OCI-M2 (cell line): ENCODE results near the gene CBX1.
"Not testable (repeated sequence)": the region's sequence is repeated elsewhere in the genome, so short reads cannot be mapped to it uniquely, and the experiment has no call there.

ENCODE experiments used
- DNase-seq: peaks from one replicate; lab custom pipeline; 2025; ENCODE audit not compliant: unreplicated experiment; lab: John Stamatoyannopoulos, UW

CBX1 gene

DNA sequence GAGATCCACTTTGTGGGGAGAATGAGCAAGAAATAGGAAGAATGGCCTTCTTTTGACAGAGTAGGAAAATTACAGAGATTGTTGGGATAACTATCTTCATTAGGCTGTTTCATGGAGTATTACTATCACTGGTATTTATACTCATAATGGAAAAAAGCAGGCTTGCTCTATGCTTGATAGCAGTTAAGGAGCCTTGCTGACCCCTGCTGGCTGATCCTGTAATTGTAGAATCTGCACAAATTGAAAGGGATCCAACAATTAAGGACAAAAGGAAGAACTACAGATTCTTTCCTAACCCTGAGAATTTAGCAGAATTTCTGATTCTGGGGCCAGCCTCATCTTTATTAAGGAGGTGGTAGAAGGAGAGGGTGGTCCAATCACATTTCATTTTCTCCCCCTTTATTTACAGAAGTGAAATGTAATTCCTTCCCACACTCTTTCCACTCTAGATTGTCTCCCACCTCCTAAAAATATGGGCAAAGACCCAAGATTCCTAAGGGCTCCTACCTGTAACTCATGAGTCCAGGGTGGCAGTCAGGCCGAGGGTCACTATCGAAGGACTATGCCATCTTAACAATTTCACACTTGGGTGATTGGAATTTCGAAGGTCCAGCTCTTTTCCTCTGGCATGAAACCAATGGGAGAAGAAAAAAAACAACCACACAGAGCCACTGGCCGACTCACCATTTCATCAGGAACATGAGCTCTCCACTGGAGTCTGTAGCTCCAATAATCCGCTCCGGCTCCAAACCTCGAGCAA lies 26.8 kb downstream of the CBX1 start:
- no peak for DNase-seq

DNA sequence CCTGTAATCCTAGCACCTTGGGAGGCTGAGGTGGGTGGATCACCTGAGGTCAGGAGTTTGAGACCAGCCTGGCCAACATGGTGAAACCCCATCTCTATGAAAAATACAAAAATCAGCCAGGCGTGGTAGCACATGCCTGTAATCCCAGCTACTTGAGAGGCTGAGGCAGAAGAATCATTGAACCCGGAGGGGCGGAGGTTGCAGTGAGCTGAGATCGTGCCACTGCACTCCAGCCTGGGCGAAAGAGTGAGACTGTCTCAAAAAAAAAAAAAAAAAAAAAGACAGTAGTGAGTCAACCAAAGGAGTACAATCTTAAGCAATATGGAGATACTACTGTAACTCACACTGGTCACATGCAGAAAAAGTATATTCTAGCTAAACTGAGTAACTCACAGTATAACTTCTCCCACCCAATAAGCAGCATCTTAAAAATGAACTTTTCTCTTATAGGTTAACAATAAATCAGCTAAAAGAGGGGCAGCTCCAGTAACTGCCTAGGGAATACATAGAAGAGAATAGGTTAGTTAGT lies 27.6 kb downstream of the CBX1 start:
- DNase-seq: not testable (repeated sequence)

DNA sequence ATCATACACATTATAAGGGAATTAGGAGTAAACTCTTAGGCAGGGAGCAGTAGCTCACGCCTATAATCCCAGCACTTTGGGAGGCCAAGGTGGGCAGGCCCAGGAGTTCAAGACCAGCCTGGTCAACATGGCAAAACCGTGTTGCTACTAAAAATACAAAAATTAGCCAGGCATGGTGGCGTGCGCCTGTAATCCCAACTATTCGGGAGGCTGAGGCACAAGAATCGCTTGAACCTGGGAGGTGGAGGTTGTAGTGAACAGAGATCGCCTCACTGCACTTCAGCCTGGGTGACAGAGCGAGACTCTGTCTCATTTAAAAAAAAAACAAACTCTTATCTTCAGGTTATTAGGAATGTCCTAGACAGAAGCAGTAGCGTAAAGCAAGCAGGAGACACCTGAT lies 28.5 kb downstream of the CBX1 start:
- not testable (repeated sequence) for DNase-seq

DNA sequence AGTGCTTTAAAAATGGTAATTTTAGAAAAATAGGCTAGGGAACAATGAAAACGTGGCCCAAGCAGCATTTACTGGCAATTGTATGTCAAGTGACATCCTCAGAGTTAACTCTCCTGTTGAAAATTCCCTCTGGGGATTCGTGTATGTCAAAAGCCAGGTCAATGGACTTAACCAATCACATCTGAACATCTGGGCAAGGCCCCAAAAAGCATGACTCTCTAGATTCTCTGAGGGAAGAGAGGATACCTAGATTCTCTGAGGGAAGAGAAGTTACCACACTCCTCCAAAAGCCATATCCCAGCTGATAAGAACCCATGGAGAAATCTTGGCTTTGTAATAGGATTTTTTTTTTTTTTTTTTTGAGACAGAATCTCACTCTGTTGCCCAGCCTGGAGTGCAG lies 29.6 kb downstream of the CBX1 start:
- no peak for DNase-seq

DNA sequence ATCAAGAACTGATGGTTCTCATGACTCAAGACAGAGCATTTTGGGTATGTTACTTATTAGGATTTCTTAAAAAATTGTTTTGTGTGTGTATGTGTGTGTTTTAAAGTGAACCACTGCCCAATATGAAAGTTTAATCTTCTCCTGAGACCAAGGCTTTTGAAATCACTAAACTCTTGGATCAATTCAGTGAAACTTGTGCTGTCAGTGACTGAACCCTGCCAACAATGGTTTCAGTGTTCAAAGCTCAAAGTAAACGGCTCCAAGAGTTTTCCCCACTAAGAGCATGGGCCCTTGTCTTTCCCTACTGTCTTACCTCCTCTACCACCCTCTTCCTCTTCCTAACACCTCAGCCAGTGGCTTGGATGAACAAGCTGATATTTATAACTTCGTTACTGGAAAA lies 31.1 kb downstream of the CBX1 start:
- DNase-seq: no peak

DNA sequence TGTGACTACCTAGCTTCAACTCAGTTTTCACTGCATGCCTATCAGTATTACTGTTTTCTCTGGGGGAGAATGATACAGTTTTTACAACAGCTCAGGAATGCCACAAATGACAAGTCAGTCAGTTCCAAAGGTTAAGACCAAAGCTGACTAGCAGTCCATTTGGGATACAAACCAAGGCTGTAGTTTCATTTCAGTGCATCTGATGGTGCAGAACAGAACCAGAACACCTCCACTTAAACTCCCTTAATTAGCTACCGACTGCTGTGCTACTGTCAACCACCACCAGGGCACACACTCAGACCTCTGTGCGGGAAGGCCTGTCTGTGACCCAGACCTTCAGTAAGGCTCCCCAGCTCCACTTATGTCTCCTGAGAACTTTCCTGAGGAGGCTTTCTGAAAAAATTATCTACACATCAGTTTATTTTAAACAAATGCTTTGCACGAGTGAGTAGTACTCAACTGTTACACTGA lies 32.8 kb downstream of the CBX1 start:
- no peak for DNase-seq

DNA sequence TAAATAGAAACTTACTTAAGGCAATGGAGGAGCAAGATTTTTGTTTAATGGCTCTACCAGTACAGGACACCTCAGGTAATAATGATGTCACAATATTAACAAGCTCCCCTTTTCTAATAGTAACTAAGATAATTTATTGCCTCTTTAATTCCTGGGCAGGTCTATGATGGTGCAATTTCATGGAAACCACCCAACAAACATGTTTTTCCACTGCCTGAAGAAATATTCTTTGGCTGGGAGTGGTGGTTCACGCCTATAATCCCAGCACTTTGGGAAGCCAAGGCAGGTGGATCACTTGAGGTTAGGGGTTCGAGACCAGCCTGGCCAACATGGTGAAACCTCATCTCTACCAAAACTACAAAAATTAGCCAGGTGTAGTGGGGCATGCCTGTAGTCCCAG lies 33.5 kb downstream of the CBX1 start:
- DNase-seq: not testable (repeated sequence)

DNA sequence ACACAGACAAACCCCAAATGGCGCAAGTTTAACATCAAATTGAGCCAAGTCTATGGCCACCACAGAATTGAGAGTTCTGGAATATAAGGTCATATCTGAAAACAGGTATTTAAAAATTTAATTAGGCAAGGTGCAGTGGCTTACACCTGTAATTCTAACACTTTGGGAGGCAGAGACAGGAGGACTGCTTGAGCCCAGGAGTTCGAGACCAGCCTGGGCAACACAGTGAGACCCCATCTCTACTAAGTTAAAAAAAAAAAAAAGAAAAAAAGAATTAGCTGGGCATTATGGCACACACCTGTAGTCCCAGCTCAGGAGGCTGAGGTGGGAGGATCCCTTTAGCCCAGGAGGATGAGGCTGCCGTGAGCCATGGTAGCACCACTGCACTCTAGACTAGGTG lies 34.0 kb downstream of the CBX1 start:
- no peak for DNase-seq

DNA sequence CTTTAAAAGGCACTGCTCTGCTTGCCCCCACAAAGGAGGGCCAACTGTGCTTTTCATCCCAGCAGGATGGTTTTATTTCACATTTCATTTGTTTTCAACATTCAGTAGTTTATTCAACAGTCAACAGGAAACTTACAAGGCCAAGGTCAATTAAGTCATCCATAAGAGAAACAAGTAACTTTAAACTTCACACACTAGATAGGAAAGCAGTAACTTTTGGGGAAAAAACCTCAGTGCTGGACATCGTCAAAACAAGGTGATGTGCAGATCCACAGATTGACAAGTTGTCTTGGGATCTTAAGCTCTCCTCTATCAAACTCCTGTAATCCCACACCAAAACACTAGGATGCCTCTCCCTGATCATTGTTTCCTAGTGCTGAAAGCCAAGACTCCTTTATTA lies 34.6 kb downstream of the CBX1 start:
- DNase-seq: no peak

DNA sequence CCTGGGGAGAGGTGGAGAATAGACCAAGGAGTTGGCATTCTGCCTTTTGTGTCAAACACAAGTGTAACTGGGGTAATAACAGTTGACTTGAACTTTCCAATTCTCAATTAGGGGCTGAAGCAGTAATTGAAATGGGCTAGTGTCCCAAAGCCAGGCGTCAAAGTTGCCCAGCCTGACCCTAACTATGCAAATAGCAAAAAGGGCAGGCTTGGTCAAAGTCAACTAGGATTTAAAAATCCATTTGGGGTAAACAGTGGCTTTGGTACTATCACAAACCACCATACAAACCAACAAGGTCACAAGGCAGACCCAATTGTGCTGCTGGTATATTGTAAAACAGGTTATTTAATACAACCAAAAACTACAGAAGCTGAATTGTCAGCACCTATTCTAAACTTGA lies 35.1 kb downstream of the CBX1 start:
- no peak for DNase-seq

DNA sequence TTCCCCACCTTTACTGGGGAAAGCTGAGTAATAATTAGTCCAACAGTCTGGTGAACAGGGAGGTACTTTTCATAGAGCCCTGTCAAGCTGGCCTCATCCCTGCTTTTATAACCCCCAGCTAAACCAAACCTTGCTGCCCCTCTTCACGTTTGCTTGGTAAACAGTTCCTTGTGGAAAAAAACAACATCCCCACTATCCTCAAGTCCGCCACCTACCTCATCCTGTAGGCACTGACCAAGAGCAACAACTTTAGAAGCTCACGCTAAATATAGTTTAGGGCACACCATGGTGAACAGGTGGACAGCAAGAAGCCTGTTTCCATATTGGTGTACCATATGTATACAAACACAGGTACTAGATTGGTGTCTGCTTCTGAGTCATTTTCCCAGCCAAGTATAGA lies 36.6 kb downstream of the CBX1 start:
- no peak for DNase-seq

DNA sequence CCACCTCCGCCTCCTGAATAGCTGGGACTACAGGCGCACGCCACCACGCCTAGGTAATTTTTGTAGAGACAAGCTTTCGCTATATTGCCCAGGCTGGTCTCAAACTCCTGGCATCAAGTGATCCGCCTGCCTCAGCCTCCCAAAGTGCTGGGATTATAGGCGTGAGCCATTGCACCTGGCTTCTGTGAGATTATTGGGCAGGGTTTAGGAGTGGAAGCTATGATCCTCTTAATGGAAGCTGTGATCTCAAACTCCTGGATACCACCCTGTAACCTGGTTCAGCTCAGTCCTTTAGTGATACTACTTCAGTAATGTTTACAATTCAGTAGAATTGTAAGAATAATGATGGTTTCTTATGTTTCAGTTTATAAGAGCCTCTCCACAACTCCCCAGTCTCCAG lies 39.0 kb downstream of the CBX1 start:
- no peak for DNase-seq

DNA sequence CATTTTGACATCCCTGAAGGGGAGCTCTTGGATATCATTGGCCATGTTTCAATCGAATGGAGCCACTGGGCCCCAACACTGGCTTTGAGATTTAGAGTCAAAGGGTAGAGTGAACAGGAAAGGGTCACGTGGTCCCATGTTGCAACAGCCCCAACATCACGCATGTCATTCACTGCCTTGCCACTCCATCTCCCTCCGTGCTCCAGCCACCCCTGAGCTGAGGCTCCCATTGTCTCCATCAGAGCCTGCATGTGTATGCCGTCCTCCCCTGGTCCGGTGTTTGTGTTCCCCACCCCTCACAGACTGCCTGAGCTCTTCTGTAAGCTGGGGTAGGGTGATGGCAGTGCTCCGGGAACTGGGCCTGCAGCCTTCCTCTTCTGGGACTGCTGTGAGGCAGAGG lies 41.0 kb downstream of the CBX1 start:
- DNase-seq: no peak

DNA sequence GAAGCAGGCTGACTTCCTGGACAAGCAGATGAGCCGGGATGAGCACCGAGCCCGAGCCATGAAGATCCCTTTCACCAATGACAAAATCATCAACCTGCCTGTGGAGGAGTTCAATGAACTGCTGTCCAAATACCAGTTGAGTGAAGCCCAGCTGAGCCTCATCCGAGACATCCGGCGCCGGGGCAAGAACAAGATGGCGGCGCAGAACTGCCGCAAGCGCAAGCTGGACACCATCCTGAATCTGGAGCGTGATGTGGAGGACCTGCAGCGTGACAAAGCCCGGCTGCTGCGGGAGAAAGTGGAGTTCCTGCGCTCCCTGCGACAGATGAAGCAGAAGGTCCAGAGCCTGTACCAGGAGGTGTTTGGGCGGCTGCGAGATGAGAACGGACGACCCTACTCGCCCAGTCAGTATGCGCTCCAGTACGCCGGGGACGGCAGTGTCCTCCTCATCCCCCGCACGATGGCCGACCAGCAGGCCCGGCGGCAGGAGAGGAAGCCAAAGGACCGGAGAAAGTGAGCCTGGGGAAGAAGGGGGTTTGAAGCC lies 42.1 kb downstream of the CBX1 start:
- no peak for DNase-seq

DNA sequence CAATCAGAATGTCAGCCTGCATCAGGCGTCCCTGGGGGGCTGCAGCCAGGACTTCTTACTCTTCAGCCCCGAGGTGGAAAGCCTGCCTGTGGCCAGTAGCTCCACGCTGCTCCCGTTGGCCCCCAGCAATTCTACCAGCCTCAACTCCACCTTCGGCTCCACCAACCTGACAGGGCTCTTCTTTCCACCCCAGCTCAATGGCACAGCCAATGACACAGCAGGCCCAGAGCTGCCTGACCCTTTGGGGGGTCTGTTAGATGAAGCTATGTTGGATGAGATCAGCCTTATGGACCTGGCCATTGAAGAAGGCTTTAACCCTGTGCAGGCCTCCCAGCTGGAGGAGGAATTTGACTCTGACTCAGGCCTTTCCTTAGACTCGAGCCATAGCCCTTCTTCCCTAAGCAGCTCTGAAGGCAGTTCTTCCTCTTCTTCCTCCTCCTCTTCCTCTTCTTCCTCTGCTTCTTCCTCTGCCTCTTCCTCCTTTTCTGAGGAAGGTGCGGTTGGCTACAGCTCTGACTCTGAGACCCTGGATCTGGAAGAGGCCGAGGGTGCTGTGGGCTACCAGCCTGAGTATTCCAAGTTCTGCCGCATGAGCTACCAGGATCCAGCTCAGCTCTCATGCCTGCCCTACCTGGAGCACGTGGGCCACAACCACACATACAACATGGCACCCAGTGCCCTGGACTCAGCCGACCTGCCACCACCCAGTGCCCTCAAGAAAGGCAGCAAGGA lies 42.7 kb downstream of the CBX1 start:
- no peak for DNase-seq

DNA sequence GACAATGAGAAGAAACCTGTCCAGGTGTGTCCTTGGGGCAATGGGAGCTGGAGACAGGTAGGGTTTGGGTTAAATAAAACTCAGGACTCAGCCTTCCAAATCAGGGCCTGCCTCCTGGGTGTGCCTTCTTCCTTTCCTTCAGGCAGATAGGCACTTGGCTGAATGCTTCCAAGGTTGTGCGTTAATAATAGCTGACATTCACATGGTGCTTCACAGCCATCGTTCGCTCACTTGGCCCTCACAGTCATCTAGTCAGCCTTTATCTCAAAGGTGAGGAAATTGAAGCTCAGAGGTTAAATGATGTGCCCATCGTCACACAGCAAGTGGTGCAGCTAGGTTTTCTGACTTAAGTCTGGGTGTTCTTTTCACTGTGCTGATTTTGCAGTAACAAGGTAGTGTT lies 43.7 kb downstream of the CBX1 start:
- no peak for DNase-seq

DNA sequence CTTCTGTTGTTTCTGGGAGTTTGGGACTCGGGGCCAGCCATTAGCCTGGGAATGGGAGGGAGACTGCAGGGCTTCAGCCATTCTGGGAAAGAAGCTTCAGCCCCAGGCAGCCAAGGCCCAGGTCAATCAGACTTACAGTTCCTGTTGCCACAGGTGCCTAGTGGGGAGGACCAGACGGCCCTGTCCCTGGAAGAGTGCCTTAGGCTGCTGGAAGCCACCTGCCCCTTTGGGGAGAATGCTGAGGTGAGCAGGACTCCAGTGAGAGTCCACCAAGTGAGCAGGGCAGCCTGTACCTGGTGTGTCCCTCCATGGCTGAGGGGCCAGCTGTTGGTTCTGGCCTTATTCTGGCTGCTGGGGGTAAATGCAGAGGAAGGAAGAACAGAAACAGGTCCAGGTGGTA lies 44.4 kb downstream of the CBX1 start:
- DNase-seq: no peak

DNA sequence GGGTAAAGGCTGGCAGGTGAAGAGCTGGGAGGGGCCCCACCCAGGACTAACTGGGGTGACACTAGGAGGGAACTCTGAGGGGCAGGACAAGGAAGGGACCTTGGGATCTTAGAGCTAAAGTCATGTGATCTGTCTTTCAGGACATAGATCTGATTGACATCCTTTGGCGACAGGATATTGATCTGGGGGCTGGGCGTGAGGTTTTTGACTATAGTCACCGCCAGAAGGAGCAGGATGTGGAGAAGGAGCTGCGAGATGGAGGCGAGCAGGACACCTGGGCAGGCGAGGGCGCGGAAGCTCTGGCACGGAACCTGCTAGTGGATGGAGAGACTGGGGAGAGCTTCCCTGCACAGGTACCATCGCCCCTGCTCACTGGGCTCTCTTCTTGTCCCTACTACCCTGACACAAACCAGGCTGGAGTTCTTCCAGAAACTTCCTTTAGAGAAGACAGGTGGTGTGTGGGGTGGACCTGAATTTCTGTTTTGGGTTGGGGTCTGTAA lies 45.0 kb downstream of the CBX1 start:
- DNase-seq: no peak

DNA sequence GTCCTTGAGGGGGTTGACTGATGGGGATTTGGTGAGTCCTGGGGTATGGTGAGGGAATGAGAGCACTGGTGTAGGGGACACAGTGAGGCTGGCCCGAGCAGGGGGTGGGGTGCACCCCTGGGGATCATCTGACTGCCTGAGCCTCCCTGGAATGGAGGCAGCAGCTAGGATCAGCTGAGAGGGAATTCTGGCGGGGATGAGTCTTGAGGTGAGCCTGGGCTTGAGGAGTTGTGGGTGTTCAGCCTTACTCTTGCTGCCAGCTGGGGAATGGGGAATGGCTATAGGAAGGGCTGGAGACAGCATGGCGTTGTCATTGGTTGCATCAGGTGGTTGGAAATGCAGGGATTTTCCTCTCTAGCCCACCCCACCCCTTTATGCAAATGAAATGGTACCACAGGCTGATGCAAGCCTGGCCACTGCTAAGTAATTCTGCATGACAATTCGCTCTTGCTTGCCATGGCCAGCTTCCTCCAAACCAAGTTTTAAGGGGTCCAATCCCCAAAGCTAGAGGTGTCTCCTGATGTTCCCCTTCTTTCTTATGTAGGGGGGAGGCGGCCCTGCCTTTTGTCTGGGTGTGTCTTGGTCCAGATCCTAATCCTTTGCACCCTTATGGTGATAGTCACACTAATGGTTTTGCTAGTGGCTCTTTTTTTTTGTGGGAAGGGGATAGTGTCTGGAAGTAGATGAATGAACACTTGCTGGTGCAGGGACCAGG lies 45.6 kb downstream of the CBX1 start:
- no peak for DNase-seq

DNA sequence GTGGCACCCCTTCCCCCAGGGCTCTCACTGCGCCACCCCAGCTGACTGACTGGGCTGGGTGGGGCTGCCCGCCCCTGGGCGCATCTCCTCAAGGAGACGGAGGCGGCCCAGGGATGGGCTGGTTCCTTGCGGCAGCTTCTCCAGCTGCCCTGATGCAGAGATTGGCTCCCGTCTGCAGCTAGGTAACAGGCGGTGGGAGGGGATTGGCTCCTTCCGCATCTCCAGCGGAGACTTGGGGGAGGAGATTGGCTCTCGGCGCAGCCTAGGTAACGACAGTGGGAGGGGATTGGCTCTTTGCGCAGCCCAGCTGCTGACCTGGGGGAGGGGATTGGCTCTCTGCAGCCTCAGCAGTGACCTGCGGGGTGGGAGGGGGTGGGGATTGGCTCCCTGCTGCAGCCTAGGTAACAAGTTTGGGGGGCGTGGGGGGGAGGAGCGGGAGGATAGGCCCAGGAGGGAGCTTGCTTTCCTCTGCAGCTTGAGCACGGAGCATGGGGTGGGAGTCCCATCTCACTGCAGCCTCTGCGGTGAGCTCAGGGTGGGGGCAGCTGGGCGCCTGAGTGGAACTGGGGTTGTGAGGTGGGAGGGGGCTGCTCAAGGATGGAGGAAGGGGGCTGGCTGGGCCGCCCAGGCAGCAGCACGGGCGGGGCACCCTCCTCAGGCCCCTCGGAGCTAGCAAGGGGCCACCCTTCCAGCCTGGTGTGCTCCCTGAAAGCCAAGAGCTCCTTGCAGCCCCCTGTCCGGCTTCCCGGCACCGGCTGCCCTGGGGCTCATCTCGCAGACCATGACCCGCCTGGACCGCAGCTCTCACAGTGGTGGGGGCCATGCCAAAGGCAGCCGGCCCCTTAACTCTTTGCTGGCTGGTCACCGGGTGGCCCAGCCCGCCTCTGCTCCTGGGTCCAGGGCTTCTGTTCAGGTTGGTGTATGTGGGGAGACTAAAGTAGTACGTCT lies 46.8 kb downstream of the CBX1 start:
- no peak for DNase-seq
